ENCODE results near the gene SYCE3. TPM values are rescaled to one million over a fixed set of nuclear protein-coding genes. Genes with fewer than 3 reads are reported as not detected.

The SYCE3 gene
- total RNA-seq, 4 donors from 2014 or later = not detected

GRCh38 chr22:50576806-50577696, 14.3 kb upstream of the SYCE3 start:
- no peak for DNase-seq (ENCODE audit: extremely low spot score)
- peaks cover 0 to 57% (median 40%) of the 10 kb centered on the region in 4 donors for H3K36me3 ChIP-seq
- peak overlapping the region; percentile 36 to 60 (median 51) for H3K4me3 ChIP-seq
- WGBS = 87% methylated on average over 15 of the region's 18 CpGs
- H3K9me3 ChIP-seq = no peaks in the 10 kb centered on the region
- peaks cover 0 to 8% (median 0%) of the 10 kb centered on the region in 4 donors for H3K27me3 ChIP-seq
- TF ChIP-seq POLR2A (IDR thresholded peaks at IDR 0.05; ENCODE audit: low read depth) (no peak), POLR2AphosphoS5 (IDR thresholded peaks at IDR 0.05) (no peak), CTCF (IDR thresholded peaks at IDR 0.05) (no peak), EP300 (IDR thresholded peaks at IDR 0.05) (no peak)
- H3K4me1 ChIP-seq = peaks cover 30 to 49% (median 41%) of the 10 kb centered on the region in 4 donors
- H3K27ac ChIP-seq (replicated peaks in 1 of 4) = no peak overlapping the region
- intact Hi-C loops (cut with DNase I) = no loop called here

DNA sequence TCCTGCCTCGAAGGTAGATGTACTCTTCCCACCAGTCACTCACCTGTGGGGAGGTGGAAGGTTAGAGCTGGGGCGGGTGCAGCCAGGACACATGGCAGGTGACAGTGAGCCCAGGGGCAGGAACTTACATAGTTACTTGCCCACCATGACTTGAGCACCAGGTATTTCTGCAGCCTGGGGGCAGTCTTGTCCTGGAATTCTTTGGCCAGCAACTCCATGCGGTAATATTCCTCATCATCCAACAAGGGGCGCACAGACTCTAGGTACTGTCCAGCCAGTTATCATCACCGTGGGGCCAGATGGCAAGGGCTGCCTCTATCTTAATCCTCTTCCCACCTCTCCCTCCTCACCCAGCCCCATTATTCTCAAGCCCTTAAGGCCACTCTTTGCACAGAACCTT, 13.4 kb upstream of the SYCE3 start:
- H3K9me3 ChIP-seq = no peaks in the 10 kb centered on the region
- no peak overlapping the region for H3K27ac ChIP-seq (replicated peaks in 1 of 4)
- intact Hi-C loops (cut with DNase I) = no loop called here
- DNase-seq (ENCODE audit: extremely low spot score) = no peak
- no peak overlapping the region for H3K4me3 ChIP-seq
- peaks cover 20 to 40% (median 31%) of the 10 kb centered on the region in 4 donors for H3K4me1 ChIP-seq
- WGBS = 53% methylated on average over 3 of the region's 5 CpGs
- H3K36me3 ChIP-seq = peaks cover 7 to 63% (median 47%) of the 10 kb centered on the region in 4 donors
- TF ChIP-seq POLR2AphosphoS5 (IDR thresholded peaks at IDR 0.05) = no peak
- peak in 1 of 3 experiments; percentile 9 for TF ChIP-seq CTCF (IDR thresholded peaks at IDR 0.05)
- no peak for TF ChIP-seq POLR2A (IDR thresholded peaks at IDR 0.05; ENCODE audit: low read depth)
- no peak for TF ChIP-seq EP300 (IDR thresholded peaks at IDR 0.05)
- H3K27me3 ChIP-seq = peaks cover 0 to 8% (median 0%) of the 10 kb centered on the region in 4 donors

- H3K4me3 ChIP-seq = no peak overlapping the region
- H3K36me3 ChIP-seq = peaks cover 7 to 63% (median 47%) of the 10 kb centered on the region in 4 donors
- WGBS = 88% methylated on average over 4 of the region's 8 CpGs
- peaks cover 20 to 35% (median 27%) of the 10 kb centered on the region in 4 donors for H3K4me1 ChIP-seq
- intact Hi-C loops (cut with DNase I) = no loop called here
- no peak for TF ChIP-seq CTCF (IDR thresholded peaks at IDR 0.05)
- TF ChIP-seq POLR2A (IDR thresholded peaks at IDR 0.05; ENCODE audit: low read depth) = no peak
- H3K27ac ChIP-seq (replicated peaks in 1 of 4) = no peak overlapping the region
- no peak for DNase-seq (ENCODE audit: extremely low spot score)
- peaks cover 0 to 8% (median 0%) of the 10 kb centered on the region in 4 donors for H3K27me3 ChIP-seq
- no peaks in the 10 kb centered on the region for H3K9me3 ChIP-seq
These were observed 12.8 kb upstream of the SYCE3 start for GRCh38 chr22:50575426-50575941.

GRCh38 chr22:50574383-50574755, 11.7 kb upstream of the SYCE3 start:
- no peak overlapping the region for H3K27ac ChIP-seq (replicated peaks in 1 of 4)
- peaks cover 7 to 69% (median 47%) of the 10 kb centered on the region in 4 donors for H3K36me3 ChIP-seq
- peaks cover 20 to 24% (median 24%) of the 10 kb centered on the region in 4 donors for H3K4me1 ChIP-seq
- intact Hi-C loops (cut with DNase I) = no loop called here
- H3K27me3 ChIP-seq = peaks cover 0 to 8% (median 0%) of the 10 kb centered on the region in 4 donors
- TF ChIP-seq POLR2AphosphoS5 (IDR thresholded peaks at IDR 0.05) (no peak), EP300 (IDR thresholded peaks at IDR 0.05) (no peak), CTCF (IDR thresholded peaks at IDR 0.05) (no peak), POLR2A (IDR thresholded peaks at IDR 0.05; ENCODE audit: low read depth) (no peak)
- 90% methylated on average over 10 of the region's 11 CpGs for WGBS
- no peak for DNase-seq (ENCODE audit: extremely low spot score)
- H3K9me3 ChIP-seq = no peaks in the 10 kb centered on the region
- no peak overlapping the region for H3K4me3 ChIP-seq
